CD4-positive, alpha-beta T cell treated with Interleukin-4 for 1 hour (primary cell): ENCODE results near the gene YJEFN3.

Experiments
- DNase-seq, 2 donors: peaks; one replicate each; pipeline ENCODE4 v3.0.0-alpha.2; 2020 to 2022

The YJEFN3 gene, protein sequence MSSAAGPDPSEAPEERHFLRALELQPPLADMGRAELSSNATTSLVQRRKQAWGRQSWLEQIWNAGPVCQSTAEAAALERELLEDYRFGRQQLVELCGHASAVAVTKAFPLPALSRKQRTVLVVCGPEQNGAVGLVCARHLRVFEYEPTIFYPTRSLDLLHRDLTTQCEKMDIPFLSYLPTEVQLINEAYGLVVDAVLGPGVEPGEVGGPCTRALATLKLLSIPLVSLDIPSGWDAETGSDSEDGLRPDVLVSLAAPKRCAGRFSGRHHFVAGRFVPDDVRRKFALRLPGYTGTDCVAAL

GRCh38 chr19:19528721-19529490 lies at the start of gene YJEFN3:
TSS of gene YJEFN3 (plus strand) at chr19:19528911. CDS start at chr19:19528933, 22 bp downstream.
- no peak for DNase-seq

DNA sequence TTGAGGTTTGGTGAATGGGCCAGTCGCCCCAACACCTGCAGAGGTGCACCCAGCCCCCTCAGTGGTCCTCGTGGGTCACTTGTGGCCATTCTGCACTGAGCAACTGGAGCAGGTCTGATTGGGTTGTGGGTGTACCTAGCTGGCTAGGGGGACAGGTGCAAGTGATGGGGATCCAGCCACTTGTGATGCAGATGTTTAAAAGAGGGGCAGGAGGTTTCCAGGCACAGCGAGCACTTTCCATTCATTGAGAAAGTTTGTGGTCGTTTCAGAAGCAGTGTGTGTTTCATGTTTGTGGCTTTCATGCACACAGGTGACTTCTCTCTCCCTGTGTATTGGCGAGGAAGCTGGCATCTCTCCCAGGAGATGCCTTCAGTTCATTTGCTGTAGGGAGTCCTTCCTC lies 48.0 kb upstream of the YJEFN3 start:
- no peak for DNase-seq

DNA sequence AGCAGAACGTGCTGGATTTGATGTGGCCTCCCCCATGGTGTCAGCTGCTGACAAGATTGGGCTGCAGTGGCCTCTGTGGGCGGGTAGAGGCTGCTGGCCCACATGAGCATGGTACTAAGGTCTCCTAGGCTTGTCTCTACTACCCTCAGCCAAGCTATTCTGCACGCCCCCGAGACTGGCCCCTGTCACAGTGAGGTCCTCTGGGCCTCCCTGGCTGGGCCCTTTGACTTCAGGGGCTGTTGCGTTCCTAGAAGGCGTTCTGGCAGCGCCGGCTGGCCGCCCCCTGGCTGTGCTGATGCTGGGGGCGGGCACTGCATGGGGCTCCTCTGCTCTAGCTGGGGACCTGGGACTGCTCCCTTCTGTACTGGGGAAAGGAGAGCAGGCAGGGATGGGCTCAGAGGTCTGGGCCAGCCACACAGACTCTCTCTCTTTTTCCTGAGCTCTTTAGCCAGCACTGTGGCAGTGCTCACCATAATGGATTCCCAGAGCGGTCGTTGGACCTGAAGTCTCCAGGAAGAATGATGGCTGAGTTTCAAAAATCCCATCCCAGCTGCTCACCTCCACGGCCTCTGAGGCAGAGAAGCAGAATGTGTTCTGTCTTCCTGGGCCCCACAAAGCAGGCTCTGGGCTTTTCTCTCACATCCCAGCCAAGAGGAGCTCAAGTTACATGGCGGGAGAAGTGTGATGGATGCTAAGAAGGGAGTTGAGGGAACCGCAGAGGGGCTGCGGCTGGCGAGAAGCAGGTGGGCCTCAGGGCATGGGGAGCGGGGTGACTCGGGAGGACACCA lies 45.7 kb upstream of the YJEFN3 start:
- DNase-seq = no peak

- no peak for DNase-seq
Observed at GRCh38 chr19:19485161-19485997, 43.3 kb upstream of the YJEFN3 start.

GRCh38 chr19:19485998-19486290 lies 42.8 kb upstream of the YJEFN3 start:
- no peak for DNase-seq

GRCh38 chr19:19486343-19487076 lies 42.2 kb upstream of the YJEFN3 start:
- no peak for DNase-seq

GRCh38 chr19:19487077-19487949 lies 41.4 kb upstream of the YJEFN3 start:
- no peak for DNase-seq

DNA sequence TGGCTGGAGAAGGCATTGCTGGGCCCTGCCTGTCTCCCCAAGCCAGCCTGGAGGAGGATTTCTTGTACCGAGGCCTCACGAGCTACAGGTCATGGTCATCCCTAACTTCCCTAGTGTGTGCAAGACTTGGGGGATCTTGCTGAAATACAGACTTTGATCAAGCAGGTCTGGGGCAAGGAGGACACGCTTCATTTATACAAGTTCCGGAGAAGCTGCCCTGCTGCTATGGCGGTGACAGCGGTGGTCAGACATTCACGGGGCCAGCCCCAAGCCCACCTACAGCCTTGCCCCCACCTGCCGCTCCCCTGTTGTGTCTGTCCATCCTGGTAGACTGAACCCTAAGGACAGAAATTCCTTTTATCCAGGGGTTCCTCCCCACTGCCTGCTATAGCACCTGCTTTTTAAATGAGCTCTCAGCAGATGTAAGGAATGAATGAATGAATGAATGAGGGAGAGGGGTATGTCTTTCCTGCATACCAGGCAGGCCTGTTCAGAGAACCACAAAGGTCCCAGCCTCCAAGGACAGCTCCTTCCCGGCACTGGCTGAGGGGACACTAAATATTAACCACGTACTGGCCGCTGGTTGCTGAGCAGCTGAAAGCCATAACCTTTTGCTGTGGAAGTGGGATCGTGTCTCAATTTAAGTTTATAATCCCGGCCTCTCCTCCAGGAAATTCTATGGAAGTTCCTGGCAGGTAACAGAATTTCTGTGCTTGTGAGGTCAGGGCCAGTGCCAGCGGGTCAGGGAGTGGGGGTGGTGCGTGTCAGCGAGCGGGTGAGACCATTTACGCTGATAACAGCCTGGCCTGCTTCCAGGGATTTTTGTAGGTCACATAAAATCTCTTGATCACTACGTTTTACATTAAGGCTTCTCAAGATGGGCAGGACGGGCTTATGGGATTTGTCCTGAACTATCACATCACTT lies 40.5 kb upstream of the YJEFN3 start:
- no peak for DNase-seq

DNA sequence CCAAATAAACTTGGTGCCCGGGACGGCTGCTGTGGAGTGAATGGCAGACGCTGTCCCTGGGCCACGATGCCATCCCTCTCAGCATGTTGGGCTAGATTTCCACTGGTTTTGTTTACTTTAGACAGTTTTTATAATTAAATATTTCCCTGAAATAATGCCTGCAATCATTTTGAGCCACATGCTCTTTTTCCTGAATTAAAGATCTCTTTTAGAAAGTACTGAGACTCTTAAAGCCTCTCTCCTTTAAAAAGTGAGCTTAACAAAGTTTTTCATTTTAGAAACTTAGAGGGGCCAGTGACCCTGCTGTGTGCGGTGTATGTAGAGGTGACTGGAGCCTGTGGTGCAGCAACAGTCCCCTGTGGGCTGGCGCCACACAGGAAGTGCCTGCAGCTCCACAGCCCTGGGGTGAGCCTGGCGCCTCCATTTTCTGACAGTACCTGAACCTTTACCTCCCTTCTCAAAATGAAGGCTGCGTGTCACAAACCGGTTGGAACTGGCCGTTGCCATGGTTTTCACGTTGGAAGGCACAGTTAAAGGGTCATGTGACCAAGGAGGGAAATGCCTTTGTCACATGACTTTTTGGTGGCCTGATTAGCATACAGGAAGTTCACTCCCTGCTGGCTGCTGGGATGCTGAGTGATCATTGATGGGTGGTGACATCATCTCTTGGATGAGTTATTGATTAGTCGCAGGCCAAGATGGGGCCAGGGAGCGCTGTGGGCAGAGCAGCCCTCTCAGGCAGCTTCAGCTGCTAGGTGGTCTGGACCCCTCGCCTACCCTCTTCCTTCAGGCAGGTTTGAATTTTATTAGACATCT lies 39.6 kb upstream of the YJEFN3 start:
- peak; percentile 95 to 98 for DNase-seq

DNA sequence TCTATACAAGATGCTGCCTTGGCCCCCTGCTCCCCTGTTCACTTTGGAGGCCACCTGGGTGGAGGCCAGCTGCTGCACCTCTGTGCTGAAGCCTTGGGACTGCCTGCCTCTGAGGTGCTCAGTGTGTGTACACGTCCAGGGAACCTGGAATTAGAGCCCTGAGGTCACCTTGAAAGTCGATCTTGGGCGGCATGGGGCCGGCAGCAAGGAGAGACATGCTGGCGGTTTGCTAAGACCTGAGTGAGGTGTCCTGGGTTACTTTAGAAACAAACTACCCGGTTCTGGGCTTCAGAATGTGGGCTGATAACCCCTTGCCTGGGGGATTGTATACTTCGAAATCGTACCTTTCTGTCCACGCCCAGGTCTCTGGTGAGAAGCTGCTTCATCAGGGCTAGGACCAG lies 38.9 kb upstream of the YJEFN3 start:
- no peak for DNase-seq

DNA sequence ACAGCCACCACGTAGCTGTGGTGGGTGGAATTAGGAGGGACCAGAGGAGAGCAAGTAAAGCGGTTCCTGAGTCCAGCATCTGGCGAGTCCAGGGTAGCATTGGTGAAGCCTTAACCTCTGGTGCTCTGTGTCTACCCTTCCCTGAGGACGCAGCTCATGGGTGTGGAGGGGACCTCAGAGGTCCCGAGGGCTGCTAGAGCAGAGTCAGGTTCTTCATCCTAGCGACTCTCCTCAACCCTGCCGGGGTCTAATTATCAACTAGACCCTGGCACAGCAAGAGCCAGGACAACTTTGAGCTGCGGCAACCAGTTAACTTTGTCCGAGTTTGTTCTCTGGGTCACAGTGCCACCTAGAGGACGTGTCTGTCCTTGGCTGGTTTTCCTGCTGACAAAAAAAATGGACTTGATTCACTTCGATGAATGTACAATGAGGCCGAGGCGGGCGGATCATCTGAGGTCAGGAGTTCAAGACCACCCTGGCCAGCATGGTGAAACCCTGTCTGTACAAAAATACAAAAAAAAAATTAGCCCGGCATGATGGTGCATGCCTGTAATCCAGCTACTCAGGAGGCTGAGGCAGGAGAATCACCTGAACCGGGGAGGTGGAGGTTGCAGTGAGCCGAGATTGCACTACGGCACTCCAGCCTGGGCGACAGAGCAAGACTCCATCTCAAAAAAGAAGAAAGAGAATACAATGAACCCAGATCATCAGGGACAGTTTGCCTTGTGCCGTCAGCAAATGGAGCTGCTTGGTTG lies 38.3 kb upstream of the YJEFN3 start:
- DNase-seq = peak; percentile 87 to 88

- DNase-seq = no peak
Observed at GRCh38 chr19:19491321-19492025, 37.2 kb upstream of the YJEFN3 start.

DNA sequence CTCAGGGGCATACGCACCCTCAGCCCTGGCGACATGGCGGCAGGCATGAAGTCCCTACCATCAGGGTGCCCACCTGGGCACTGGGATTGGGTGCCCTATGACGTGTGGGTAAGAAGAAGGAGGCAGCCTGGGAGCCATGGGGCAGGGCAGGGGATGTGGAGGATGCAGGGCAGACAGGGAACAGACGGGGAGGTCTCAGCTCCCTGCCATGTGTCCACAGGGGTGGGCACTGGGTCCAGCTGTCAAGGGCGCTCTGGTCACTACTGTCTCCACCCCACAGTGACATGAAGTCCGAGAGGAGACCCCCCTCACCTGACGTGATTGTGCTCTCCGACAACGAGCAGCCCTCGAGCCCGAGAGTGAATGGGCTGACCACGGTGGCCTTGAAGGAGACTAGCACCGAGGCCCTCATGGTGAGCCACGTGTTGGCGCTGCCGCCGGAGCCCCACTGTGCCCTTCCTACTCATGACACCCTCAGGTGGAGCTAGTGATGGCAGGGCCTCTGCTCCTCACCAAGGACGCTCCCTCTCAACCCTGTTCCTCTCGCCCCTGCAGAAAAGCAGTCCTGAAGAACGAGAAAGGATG lies 36.6 kb upstream of the YJEFN3 start:
- no peak for DNase-seq

DNA sequence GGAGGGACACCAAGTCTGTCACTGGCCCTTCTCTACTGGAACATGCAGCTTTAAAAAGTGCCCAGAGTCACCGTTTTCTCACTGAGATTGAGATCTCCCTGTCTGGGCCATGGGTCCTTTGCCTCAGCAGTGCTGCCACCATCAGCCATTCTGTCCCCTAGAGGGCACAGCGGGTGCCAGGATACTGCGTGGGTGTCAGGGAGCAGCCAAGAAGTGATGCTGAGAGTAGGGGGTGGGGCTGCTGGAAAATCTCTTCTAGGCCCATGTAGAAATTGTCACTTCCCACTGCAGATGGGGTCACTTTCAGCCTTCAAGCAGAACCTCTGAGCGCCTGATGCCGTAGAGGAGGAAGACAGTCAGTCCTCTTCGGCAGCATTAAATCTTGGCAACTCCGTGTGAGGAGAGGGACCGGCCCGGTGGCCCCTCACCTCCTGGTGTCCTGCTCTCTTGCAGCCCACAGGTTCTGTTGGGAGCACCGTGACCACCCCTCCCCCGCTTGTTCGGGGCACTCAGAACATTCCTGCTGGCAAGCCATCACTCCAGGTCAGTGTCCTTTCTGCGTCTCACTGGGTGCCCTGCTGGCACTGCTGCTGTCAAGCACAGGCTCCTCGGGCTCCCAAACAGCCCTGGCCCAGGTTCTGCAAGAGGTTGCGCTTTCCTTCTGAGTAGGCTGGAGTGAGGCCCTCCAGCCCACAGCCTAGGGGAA lies 34.7 kb upstream of the YJEFN3 start:
- DNase-seq = no peak

DNA sequence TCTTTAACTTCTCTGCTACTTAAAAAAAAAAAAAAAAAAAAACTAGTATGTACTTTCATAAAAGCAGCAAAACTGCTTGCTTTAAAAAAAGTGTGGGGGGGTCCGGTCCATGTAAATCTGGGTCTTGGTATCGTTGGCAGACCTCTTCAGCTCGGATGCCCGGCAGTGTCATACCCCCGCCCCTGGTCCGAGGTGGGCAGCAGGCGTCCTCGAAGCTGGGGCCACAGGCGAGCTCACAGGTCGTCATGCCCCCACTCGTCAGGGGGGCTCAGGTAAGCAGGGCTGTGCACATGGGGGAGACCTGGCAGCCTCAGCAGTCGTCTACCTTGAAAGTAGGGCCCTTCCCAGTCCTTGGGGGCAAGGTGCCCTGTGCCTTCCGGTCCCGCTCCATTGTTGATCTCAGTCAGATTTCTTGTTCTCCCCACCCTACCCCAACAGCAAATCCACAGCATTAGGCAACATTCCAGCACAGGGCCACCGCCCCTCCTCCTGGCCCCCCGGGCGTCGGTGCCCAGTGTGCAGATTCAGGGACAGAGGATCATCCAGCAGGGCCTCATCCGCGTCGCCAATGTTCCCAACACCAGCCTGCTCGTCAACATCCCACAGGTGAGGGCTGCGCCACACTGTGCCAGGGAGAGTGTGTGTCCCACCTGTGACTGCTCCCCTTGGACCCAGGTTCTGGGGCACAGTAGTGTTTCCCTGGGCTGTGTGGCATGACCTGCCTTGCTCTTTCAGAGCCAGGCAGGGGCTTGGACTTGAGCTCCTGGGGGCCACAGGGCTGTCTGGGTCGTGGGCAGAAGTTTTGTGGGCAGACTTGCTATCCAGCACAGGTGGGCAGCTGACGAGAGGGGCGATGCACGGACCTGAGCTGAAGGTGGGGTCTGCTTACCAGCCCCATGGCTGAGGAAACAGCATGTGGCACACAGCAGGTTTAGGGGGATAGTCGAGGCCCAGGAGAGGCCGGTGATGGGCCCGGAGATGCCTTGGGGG lies 32.8 kb upstream of the YJEFN3 start:
- DNase-seq = no peak
